Activated CD4-positive, alpha-beta T cell treated with anti-CD3 and anti-CD28 coated beads for 48 hours (primary cell): Measurements from ENCODE around the gene GRN.

Experiments used
- DNase-seq: peaks from one replicate; pipeline ENCODE4 v3.0.0-alpha.2; 2020

The GRN gene

DNA sequence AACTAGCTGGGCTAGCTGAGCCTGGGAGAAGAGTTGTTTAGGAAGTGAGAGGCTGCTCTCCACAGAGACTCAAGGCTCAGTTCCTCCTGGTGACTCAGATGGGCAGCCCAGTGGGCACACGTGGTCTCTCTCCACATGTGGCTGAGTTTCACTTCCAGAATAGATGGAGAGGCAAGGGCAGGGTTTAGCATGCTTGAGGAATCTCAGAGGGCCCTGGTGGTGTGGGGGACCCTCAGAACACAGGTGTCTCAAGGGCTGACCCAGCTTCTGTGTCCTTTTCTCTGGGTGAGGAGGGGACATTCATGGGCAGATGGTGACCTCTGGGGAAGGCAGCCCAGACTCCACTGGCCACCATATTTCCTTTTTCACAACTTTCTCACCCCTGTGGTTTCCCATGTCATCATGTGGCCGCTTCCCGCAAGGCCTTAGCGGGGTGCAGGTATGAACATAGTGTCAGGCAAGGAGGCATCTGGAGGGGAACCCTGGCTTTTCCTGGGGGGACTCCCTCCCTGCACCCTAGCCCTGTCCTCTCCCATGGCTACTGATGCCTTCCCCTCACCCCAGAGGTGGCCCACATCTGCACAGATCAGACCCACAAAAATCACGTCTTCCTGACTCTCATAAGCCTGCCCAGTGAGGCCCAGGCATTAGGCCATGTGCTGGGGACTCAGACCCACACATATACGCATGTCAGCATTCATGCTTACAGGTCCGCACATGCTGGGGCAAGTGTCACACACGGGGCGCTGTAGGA is 3.3 kb downstream of the GRN start:
- no peak for DNase-seq

DNA sequence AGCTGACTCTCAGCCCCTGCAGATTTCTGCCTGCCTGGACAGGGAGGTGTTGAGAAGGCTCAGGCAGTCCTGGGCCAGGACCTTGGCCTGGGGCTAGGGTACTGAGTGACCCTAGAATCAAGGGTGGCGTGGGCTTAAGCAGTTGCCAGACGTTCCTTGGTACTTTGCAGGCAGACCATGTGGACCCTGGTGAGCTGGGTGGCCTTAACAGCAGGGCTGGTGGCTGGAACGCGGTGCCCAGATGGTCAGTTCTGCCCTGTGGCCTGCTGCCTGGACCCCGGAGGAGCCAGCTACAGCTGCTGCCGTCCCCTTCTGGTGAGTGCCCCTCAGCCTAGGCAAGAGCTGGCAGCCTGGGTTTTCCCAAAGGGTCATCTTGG is 3.9 kb downstream of the GRN start:
- DNase-seq: no peak

- DNase-seq: no peak
Observed at GRCh38 chr17:44349553-44350070, 4.5 kb downstream of the GRN start.

GRCh38 chr17:44350733-44351226 is 5.7 kb downstream of the GRN start:
- DNase-seq: peak; percentile 84

DNA sequence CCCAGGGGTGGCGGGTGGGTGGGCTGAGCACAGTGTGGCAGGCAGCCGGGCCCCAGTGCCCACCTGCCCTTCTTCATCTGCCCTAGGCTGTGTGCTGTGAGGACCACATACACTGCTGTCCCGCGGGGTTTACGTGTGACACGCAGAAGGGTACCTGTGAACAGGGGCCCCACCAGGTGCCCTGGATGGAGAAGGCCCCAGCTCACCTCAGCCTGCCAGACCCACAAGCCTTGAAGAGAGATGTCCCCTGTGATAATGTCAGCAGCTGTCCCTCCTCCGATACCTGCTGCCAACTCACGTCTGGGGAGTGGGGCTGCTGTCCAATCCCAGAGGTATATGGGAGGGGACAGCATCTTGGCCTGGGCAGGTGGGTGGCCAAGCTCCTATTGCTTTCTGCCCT is 6.4 kb downstream of the GRN start:
- no peak for DNase-seq

GRCh38 chr17:44351961-44352827 is 7.1 kb downstream of the GRN start:
- DNase-seq: no peak

DNA sequence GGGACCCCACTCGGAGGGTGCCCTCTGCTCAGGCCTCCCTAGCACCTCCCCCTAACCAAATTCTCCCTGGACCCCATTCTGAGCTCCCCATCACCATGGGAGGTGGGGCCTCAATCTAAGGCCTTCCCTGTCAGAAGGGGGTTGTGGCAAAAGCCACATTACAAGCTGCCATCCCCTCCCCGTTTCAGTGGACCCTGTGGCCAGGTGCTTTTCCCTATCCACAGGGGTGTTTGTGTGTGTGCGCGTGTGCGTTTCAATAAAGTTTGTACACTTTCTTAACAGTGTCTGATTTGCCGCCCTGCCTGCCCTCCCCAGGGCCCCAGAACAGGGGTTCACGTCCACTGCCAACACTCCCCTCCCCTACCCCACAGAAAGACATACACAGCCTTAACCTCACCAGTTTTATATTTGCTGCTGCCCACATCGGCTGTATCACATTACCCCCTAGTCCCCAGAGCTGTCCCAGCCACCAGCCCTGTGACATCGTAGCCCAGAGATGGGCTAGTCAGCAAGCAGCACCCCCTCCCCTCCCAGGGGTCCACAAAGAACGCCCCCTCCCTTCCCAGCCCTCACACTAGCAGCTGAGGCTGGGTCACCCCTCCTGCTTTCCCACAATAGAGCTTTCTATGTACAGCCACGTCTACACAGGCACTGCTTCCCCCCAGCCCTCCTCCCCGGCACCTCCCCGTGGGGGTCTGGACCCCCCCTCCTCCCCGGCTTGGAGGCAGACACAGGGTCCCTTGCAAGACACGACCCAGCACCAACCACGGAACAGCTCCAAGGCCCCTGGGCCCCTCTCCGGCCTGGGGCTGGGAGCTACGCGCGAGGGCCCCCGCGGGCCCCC is 7.9 kb downstream of the GRN start:
- no peak for DNase-seq

DNA sequence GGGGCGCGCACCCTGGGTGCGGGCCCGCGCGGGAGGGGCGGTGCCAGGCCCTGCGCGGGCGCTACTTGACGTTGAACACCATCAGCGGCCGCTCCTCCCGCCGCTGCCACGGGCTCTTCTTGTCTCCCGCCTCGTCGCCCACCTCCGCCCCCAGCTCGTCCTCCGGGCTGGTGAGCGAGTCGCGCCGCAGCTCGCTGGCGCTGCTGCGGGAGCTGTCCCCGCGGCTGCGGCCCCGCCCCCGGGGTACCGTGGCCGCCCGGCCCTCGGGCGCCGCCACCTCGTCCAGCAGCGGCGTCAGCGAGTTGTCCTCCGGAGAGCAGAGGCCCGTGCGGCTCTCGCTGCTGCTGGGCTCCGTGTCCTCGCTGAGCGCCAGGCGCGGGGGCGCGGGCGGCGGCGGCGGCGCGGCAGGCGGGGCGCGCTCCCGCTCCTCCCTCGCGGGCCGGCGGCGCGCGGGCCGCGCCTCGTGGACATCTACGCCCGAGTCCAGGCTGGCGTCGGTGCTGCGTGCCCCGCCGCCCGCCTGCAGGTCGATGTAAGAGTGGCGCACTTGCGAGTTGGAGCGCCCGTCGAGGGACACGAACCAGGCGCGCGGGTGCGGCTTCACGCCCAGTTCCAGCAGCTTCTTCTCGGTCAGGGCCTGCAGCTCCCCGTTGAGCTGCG is 8.7 kb downstream of the GRN start:
- peak; percentile 27 for DNase-seq

GRCh38 chr17:44354582-44355561 is 9.8 kb downstream of the GRN start:
- DNase-seq: peak; percentile 70

- no peak for DNase-seq
Observed at GRCh38 chr17:44355642-44356099, 10.6 kb downstream of the GRN start.

DNA sequence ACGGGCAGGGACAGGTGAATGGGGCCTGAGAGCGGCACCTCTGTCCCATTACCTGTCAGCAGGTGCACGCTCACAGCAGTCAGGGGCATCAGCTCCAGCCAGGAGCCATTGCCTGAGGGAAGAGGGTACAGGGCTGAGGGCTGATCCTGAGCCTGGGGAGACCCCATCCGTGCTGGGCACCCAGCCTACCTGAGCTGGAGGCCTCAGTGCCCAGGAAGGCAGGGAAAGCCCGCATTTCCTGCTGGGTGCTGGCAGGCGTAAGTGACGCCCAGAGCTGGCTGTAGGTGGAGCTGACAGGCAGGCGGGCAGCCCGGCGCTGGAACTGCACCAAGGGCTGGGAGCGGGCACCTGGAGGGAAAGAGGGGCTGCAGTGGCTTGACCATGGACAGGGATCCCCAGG is 11.1 kb downstream of the GRN start:
- DNase-seq: no peak

DNA sequence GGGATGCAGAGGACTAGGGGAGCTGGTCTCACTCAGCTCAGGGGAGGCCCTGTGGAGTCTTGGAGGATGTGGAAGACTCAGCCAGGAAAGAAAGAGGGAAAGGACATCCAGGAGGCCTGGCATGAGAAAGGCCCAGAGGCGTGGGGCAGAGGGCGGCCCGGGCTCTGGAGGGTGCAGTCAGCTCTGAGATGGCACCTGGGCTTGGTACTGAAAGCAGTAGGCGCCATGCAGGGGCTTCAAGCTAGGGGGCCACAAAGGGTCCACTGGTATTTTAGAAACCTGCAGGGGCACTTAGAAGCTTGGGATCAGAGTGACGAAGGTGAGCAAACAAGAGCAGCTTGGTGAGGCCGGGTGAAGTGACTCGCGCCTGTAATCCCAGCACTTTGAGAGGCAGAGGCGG is 13.0 kb downstream of the GRN start:
- no peak for DNase-seq

DNA sequence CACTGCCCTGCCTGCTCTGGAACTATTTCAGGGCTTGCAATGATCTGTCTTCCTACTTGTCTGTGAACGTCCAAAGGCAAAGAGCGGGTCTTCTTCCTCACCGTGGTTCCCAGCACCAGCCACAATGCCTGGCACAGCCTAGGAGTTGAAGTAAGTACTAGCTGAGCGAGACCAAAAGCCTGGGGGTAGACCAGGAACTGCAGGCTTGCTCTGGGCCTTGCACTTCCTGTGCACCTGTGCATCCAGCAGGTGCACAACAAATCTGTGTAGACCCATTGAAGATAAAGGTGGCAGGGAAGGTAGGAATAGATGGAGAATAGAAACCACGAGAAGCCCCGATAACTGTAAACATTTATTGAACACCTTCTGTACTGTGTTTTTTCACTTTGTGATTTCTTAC is 13.9 kb downstream of the GRN start:
- no peak for DNase-seq

GRCh38 chr17:44359458-44360143 is 14.5 kb downstream of the GRN start:
- DNase-seq: no peak

DNA sequence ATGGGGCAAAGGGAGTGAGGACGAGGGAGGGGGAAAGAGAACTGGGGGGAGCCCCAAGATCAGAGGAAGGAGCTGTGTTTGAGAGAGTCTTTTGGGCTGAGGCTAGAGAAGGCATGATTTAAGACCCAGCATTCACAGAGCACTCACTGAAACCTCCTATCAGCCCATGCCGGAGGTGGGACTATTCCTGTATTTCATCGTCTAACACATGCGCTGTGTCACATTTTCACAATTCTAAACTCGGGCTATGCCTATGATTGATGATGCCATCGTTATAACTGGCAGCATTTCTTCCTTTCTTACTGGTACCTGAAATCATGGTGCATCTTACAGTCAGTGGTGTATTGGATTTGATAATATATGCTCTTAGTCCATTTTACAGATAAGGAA is 15.0 kb downstream of the GRN start:
- DNase-seq: no peak

DNA sequence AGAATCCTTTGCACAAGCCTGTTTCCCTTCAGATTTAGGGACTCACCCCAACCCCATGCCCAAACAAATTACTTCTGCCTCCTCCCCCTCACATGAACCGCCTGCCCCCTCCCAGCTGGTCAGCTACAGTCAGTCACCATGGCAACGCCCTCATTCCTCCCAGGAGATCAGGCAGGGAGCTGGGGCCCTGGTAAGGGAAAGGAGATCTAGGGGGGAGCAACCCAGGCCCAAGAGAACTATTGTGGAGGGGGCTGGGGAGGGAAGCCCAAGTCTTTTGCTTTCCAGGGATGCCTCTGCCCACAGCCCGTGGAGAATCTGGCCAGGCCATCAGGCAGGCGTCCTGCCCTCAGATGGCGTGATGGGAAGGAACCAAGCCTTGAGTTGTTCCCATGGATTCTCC is 15.7 kb downstream of the GRN start:
- DNase-seq: no peak

- no peak for DNase-seq
Observed at GRCh38 chr17:44361292-44362260, 16.5 kb downstream of the GRN start.

GRCh38 chr17:44362459-44362948 is 17.4 kb downstream of the GRN start:
- DNase-seq: no peak
